Prostate gland (tissue), 2 donors: ENCODE data around the gene SNX10.

ENCODE experiments used
- POLR2A ChIP-seq: fragments of 450-650 bp; IDR thresholded peaks from one replicate; pipeline ENCODE4 v1.6.1; 2016; ENCODE audit warnings: antibody characterized with exemption, mild to moderate bottlenecking
- POLR2AphosphoS5 ChIP-seq: sonication (generic); formaldehyde crosslinking; IDR thresholded peaks from one replicate; pipeline ENCODE4 v1.6.1; 2017; ENCODE audit warnings: antibody characterized with exemption
- TF ChIP-seq, protein P1 (sequence below), 4 experiments: fragments of 200-600 bp in 2 of 4; fragments of 450-650 bp in 2 of 4; sonication (generic) in 2 of 4; IDR thresholded peaks; 1 replicate in 3 of 4; 2 replicates in 1 of 4; pipeline ENCODE4 v1.5.1; 2016 to 2019; ENCODE audit warnings: antibody characterized with exemption in 4 of 4, mild to moderate bottlenecking in 2 of 4, moderate library complexity in 2 of 4

GRCh38 chr7:26416004-26416403 is 124.3 kb downstream of the SNX10 start:
- TF ChIP-seq, protein P1, sequence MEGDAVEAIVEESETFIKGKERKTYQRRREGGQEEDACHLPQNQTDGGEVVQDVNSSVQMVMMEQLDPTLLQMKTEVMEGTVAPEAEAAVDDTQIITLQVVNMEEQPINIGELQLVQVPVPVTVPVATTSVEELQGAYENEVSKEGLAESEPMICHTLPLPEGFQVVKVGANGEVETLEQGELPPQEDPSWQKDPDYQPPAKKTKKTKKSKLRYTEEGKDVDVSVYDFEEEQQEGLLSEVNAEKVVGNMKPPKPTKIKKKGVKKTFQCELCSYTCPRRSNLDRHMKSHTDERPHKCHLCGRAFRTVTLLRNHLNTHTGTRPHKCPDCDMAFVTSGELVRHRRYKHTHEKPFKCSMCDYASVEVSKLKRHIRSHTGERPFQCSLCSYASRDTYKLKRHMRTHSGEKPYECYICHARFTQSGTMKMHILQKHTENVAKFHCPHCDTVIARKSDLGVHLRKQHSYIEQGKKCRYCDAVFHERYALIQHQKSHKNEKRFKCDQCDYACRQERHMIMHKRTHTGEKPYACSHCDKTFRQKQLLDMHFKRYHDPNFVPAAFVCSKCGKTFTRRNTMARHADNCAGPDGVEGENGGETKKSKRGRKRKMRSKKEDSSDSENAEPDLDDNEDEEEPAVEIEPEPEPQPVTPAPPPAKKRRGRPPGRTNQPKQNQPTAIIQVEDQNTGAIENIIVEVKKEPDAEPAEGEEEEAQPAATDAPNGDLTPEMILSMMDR (IDR thresholded peaks at IDR 0.05): no peak
- TF ChIP-seq POLR2AphosphoS5 (no peak), POLR2A (no peak)
